Measurements from ENCODE around the gene MUCL1.

MUCL1 gene

DNA sequence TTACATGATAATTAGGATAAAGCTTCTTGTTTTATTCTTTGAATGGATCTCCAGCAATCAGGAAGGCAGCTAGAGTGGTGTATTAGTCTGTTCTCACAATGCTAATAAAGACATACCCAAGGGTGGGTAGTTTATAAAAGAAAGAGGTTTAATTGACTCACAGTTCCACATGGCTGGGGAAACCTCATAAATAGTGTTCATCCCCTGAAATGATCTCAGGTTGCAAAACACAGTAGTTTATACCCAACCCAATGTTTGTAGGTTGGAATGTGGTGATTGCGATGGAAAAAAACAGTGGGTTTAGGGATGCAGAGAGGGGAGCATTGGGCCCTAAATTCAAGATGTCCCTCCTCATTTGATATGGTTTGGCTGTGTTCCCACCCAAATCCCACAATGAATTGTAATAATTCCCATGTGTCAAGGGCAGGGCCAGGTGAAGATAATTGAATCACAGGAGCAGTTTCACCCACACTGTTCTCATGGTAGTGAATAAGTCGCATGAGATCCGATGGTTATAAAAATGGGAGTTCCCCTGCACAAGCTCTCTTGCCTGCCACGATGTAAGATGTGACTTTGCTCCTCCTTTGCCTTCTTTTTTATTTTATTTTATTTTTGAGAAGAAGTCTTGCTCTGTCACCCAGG is 11.5 kb downstream of the MUCL1 start:
- in situ Hi-C loops (cut with MboI; ENCODE audit: low sequenced_read_pairs, unreplicated experiment), result no loop called here
- TF ChIP-seq, protein P1, sequence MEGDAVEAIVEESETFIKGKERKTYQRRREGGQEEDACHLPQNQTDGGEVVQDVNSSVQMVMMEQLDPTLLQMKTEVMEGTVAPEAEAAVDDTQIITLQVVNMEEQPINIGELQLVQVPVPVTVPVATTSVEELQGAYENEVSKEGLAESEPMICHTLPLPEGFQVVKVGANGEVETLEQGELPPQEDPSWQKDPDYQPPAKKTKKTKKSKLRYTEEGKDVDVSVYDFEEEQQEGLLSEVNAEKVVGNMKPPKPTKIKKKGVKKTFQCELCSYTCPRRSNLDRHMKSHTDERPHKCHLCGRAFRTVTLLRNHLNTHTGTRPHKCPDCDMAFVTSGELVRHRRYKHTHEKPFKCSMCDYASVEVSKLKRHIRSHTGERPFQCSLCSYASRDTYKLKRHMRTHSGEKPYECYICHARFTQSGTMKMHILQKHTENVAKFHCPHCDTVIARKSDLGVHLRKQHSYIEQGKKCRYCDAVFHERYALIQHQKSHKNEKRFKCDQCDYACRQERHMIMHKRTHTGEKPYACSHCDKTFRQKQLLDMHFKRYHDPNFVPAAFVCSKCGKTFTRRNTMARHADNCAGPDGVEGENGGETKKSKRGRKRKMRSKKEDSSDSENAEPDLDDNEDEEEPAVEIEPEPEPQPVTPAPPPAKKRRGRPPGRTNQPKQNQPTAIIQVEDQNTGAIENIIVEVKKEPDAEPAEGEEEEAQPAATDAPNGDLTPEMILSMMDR (IDR thresholded peaks at IDR 0.05; ENCODE audit: borderline replicate concordance, control extremely low read depth, extremely low read depth, insufficient read depth, missing control alignments), result no peak

DNA sequence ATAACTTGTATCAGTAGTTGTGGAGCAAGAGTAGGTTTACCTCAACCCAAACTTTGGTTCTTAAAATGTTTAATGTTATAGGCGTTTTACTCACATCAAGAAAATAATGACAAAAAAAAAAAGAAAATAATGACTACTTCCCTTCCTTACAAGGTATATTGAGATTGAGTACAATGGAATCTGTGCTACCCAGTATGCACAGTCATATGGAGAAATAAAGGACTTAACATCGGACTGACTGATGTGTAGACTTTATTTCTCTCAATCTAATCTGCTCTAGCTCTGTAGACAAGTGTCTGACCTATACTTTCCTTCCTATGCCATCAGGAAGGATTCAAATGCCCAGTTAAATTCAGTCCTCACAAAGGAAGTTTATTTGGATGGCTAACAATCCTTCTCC is 14.4 kb downstream of the MUCL1 start:
- in situ Hi-C loops (cut with MboI; ENCODE audit: low sequenced_read_pairs, unreplicated experiment), result no loop called here
- no peak for DNase-seq (ENCODE audit: low spot score)
- TF ChIP-seq, protein P1 (IDR thresholded peaks at IDR 0.05; ENCODE audit: borderline replicate concordance, control extremely low read depth, extremely low read depth, insufficient read depth, missing control alignments), result no peak

More for the DNA sequence above, 11.5 kb downstream of the MUCL1 start:
- DNase-seq (ENCODE audit: low spot score), result no peak

DNA sequence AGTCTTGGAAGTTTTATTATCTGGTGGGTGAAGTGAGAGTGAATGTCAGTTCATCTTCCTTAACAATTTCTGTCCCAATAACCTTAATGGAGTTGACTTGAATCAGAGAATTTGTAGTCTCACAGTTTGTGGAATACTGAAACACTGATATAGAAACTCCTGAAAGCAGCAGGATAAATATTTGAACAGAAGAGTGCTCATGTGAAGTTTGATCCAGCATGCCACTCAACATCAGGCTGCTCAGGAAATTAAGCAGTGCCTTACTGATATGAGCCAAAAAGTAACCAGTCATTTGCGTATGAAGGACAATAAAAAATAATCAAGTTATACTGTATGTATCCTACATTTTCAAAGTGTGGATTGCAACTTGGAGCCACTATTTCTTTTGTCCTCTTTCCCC is 15.7 kb downstream of the MUCL1 start:
- no peak for DNase-seq (ENCODE audit: low spot score)
- TF ChIP-seq, protein P1 (IDR thresholded peaks at IDR 0.05; ENCODE audit: borderline replicate concordance, control extremely low read depth, extremely low read depth, insufficient read depth, missing control alignments), result no peak
- in situ Hi-C loops (cut with MboI; ENCODE audit: low sequenced_read_pairs, unreplicated experiment), result no loop called here

DNA sequence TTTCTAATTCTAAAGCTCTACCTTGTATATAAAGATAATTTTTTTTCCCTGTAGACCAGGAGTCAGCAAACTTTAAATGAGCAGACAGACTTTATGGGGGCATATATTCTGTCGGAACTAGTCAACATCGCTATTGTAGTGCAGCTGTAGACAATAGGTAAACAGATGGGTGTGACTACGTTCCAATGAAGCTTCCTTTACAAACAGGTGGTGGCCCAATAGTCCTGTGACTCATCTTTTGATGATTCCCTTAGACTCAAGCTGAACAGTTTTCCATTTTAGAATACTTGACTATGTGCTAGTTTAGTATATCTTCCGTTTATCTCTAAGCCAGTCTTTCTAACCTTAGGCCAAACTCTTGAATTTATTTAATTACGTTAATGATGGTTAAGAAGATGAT is 16.3 kb downstream of the MUCL1 start:
- no peak for DNase-seq (ENCODE audit: low spot score)
- TF ChIP-seq, protein P1 (IDR thresholded peaks at IDR 0.05; ENCODE audit: borderline replicate concordance, control extremely low read depth, extremely low read depth, insufficient read depth, missing control alignments), result no peak
- in situ Hi-C loops (cut with MboI; ENCODE audit: low sequenced_read_pairs, unreplicated experiment), result no loop called here

DNA sequence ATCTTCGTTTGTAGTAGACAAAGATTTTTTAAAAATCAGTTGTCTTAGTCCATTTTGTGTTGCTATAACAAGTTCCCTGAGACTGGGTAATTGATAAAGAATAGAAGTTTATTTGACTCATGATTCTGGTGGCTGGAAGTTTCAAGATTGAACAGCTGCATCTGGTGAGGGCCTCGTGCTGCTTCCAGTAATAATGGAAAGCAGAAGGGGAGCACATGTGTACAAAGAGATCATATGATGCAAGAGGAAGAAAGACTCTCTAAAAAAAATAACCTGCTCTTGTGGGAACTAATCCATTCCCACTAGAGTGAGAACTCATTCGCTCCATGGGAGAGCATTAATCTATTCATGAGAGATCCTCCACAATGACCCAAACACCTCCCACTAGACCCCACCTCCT is 24.8 kb downstream of the MUCL1 start:
- DNase-seq (ENCODE audit: low spot score), result no peak
- TF ChIP-seq, protein P1 (IDR thresholded peaks at IDR 0.05; ENCODE audit: borderline replicate concordance, control extremely low read depth, extremely low read depth, insufficient read depth, missing control alignments), result no peak
- in situ Hi-C loops (cut with MboI; ENCODE audit: low sequenced_read_pairs, unreplicated experiment), result no loop called here

DNA sequence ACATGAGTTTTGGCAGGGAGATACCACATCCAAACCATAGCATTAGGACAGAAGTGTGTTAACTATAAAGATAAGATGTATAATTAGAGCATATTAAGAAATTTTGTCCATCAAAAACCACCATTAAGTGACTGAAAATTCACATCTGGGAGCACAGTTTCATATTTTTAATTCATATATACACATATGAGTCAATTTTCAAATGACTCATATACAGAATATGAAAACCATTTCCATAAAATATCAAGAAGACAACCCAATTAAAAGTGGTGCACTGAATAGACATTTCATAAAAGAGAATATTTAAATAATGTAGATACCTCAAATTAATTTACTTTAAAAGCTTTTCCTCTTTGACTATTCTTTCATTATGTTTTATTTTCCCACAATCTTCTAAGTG is 25.3 kb downstream of the MUCL1 start:
- in situ Hi-C loops (cut with MboI; ENCODE audit: low sequenced_read_pairs, unreplicated experiment), result no loop called here
- TF ChIP-seq, protein P1 (IDR thresholded peaks at IDR 0.05; ENCODE audit: borderline replicate concordance, control extremely low read depth, extremely low read depth, insufficient read depth, missing control alignments), result no peak
- DNase-seq (ENCODE audit: low spot score), result no peak
